PFSK-1 (cell line): Measurements from ENCODE around the gene APH1B.

Source experiments
- POLR2AphosphoS5 ChIP-seq: IDR thresholded peaks from 2 replicates; pipeline ENCODE4 v1.6.1; 2012; ENCODE audit warnings: low read depth, mild to moderate bottlenecking, control low read depth, low read length, moderate library complexity
- TAF1 ChIP-seq: IDR thresholded peaks from 2 replicates; pipeline ENCODE4 v1.6.1; 2012; ENCODE audit warnings: low read length, control low read depth, borderline replicate concordance; ENCODE audit not compliant: insufficient read depth
- TF ChIP-seq, protein P1 (sequence below), 2 experiments: IDR thresholded peaks; 2 replicates each; pipeline versions ENCODE4 v1.6.1 to v1.8.0; 2011 to 2012; ENCODE audit warnings: low read depth in 2 of 2, low read length in 2 of 2, control low read depth in 1 of 2, inconsistent platforms in 1 of 2, mild to moderate bottlenecking in 1 of 2, moderate library complexity in 1 of 2; ENCODE audit not compliant: insufficient read depth in 1 of 2

DNA sequence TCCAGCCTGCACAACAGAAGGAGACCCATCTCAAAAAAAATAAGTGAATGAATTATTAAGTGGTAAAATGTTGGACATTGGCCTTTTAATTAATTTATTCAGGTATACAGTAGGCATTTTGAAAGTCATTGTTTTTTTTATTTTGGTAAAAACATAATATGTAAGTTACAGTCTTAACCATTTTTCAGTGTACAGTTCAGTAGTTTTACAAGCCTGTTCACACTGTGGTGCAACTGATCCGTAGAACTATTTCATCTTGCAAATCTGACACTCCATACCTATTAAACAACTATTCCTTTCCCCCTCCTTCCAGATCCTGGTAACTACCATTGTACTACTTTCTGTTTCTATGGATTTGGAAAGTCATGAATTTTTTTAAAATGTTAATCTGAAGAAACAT is 36.1 kb upstream of the APH1B start:
- TF ChIP-seq POLR2AphosphoS5 (no peak), TAF1 (no peak)
- TF ChIP-seq, protein P1, sequence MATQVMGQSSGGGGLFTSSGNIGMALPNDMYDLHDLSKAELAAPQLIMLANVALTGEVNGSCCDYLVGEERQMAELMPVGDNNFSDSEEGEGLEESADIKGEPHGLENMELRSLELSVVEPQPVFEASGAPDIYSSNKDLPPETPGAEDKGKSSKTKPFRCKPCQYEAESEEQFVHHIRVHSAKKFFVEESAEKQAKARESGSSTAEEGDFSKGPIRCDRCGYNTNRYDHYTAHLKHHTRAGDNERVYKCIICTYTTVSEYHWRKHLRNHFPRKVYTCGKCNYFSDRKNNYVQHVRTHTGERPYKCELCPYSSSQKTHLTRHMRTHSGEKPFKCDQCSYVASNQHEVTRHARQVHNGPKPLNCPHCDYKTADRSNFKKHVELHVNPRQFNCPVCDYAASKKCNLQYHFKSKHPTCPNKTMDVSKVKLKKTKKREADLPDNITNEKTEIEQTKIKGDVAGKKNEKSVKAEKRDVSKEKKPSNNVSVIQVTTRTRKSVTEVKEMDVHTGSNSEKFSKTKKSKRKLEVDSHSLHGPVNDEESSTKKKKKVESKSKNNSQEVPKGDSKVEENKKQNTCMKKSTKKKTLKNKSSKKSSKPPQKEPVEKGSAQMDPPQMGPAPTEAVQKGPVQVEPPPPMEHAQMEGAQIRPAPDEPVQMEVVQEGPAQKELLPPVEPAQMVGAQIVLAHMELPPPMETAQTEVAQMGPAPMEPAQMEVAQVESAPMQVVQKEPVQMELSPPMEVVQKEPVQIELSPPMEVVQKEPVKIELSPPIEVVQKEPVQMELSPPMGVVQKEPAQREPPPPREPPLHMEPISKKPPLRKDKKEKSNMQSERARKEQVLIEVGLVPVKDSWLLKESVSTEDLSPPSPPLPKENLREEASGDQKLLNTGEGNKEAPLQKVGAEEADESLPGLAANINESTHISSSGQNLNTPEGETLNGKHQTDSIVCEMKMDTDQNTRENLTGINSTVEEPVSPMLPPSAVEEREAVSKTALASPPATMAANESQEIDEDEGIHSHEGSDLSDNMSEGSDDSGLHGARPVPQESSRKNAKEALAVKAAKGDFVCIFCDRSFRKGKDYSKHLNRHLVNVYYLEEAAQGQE (IDR thresholded peaks at IDR 0.05; ENCODE audit: insufficient read depth in 1 of 2, low read depth in 2 of 2, low read length in 2 of 2) = no peak
